Measurements from ENCODE around the gene DBNL.
"Not testable (repeated sequence)": the region's sequence is repeated elsewhere in the genome, so short reads cannot be mapped to it uniquely, and the experiment has no call there.

Gene DBNL

DNA sequence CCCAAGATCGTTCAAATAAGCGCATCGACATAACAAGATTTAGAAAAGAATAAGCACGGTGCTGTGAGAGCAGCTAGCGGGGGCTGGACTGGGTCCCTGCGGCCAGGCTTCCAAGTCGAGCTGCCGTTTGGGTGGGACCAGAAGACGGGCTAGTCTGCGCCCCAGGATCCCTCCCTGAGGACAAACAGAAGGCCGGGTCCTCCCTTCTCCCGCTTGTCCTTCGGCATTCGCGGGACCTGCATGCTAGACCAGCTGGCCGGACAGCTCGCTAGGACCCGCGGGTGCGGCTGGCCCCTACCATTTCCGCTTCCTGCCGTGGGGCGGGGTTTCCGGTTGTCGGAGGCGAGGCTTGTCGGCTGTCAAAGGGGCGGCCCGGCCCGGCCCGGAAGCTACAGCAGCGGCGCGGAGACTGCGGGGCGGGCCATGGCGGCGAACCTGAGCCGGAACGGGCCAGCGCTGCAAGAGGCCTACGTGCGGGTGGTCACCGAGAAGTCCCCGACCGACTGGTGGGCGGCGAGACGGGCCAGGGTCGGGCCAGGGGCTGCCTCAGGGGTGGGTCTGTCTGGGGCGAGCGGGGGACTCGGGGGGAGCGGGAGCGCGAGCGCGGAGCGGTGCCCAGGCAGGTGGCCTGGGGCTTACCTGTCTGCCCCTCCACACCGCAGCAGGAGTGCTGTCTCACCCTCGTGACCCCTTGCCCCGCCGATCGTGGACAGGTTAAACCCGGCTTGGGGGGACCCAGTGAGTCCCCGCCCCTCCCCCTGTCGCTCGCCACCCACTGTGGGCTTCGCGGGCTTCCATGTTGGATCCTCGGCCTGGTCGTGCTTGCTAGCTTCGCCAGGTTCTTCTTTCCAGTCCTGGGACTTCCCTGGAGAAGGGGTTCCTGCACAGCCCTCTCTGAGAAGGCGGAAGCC is at the start of gene DBNL:
DBNL (plus strand) TSS at position 388 of the 911 bp plus-strand sequence; CDS start at position 424, 36 bp downstream.
- peak; percentile 87 for DNase-seq (ENCODE audit: low read depth)

DNA sequence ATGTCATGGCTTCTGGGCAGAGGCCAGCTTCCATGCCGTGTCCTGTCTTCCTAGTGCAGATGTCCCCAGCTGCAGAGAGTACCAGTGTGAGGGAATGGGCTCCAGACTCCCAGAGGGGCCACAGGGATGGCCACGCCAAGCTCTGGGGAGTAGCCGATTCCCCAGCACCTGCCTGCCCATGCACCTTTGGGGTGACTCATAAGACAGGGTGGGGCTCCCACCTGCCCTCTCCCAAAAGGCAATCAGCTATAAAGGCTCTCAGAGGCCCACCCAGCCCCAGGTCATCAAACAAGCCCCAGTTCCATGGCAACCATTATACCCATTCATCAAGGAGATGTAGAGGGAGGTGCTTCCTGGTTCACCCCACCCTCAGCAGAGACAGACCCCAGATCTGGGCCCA is 47.0 kb upstream of the DBNL start, which contains the start of gene SPDYE1:
SPDYE1 (plus strand) TSS at position 366 of the 400 bp plus-strand sequence. CDS start 2,053 bp downstream, outside the sequence.
- DNase-seq (ENCODE audit: low read depth): not testable (repeated sequence)

DNA sequence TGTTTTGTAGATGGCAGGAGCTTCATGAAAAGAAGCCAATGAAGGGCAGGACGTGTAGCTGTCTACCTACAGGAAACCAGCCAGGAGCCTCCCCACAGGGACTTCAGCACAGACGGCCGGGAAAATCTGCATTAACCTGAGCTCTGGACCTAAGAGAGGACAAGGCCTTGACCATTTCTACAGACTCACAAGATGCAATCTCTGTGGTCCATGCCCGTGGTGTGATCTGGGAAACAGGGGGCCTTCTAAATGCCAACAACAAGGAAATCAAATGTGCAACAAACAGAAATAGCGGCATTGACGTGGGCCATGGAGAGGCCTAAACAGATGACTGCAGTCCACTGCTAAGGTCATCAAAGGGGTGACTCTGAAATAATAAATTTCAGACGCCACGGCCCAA is 32.4 kb upstream of the DBNL start:
- not testable (repeated sequence) for DNase-seq (ENCODE audit: low read depth)

DNA sequence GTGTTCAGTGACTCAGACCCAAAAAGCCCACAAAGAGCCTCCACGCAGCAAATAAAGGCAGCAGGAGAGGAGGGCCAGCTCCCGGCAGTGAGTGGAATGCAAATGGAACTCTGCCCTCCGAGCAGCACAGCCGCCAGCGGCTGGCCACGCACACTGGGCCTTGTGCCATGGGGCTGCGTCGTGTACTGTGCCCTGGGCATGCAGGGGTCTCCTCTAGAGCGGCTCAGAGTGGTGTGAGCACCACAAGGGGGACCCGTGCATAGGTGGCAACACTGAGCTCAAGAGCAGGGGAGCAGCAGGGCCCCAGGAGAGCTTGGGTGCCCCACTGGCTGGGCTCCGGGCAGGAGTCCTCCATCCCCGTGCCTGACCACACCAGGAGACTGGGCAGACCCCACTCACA is 29.4 kb upstream of the DBNL start:
- DNase-seq (ENCODE audit: low read depth): not testable (repeated sequence)

DNA sequence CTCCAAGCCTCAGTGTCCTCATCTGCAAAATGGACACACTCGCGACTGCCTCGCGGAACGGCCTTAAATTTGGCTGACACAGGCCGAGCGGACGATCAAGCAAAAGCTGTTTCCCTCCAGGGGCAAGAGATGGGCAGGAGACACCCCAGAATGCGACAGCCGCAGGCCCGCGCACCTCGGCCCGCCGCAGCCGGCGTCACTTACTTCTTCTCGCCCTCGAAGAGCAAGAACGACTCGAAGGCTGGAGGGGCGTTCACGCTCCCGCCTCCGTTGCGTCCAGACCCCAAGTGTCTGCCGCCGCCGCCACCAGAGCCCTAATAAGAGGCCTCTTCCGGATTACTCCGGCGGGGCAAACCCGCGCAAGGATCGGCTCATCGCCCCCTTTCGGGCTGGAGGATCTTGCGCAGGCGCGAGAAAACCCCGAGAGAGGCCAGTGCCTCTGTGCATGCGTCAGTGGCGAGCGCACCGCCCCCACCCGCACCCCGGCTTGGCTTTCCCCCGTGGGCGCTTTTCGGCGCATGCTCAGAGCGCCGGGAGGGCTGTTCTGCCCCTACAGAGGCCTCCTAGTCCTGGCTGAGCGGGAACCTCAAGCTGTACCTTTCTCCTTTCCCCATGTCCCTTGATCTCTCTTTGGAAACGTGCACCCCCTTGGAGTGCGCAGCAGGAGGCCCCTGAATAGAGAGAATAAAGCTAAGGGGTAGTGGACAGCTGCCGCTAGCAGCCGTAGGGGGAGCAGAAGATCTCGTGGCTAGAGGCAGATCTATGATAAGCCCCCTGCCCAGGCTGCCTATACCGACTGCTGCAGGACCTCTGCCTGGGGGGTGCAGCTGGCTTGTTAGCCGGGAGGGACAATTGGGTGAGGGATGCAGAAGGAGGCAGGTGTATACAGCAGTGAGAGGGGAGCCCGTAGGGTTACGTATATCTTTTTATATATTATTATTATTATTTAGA is 25.4 kb upstream of the DBNL start:
- peak; percentile 99 for DNase-seq (ENCODE audit: low read depth)

DNA sequence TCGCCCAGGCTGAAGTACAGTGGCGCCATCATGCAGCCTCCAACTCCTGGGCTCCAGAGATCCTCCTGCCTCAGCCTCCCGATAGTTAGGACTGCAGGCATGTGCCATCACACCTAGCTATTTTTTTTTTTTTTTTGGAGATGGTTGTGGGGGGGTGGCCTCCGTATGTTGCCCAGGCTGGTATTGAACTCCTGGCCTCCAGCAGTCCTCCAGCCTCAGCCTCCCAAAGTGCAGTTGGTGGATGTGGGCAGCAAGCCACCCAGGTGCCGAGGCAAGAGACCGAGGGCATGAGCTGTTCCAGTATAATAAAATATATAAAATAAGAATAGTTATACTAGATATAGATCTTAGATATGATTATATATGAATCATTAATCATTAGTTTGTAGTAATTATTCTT is 24.7 kb upstream of the DBNL start:
- not testable (repeated sequence) for DNase-seq (ENCODE audit: low read depth)

DNA sequence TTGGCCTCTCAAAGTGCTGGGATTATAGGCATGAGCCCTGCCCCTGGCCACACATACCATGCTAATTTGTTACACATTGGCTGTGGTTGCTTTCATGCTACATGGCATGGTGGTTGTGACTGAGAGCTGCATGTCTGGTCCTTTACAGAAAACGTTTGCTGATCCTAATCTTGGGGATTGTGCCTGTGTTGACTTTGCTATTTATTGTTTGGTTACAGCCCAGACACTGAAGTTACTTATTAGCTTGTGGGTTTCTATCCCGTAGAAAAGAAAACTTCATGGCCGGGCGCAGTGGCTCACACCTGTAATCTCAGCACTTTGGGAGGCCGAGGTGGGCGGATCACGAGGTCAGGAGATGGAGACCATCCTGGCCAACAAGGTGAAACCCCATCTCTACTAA is 22.4 kb upstream of the DBNL start:
- not testable (repeated sequence) for DNase-seq (ENCODE audit: low read depth)

DNA sequence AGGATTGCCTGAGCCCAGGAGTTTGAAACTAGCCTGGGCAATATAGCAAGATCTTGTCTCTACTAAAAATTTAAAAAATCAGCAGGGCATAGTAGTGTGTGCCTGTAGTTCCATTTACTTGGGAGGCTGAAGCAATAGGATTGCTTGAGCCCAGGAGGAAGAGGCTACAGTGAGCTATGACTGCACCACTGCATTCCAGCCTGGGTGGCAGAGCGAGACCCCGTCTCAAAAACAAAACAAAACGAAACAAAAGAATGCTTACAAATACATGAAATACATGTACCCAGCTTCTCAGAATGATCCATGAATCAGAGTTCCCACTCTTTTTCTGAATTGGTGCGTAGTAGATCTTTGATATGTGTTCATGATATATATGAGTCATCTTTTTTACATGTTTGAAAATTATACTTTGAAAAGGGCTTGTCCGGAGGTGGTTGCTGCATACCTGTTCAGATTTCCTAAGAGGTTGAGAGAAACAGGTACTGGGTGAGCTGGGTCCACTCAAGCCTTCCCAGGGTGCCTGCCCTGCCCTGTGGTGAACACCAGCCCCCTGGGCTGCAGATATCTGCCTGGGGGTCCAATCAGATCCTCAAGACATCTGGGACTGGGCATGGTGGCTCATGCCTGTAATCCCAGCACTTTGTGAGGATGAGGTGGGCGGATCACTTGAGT is 21.6 kb upstream of the DBNL start:
- not testable (repeated sequence) for DNase-seq (ENCODE audit: low read depth)

DNA sequence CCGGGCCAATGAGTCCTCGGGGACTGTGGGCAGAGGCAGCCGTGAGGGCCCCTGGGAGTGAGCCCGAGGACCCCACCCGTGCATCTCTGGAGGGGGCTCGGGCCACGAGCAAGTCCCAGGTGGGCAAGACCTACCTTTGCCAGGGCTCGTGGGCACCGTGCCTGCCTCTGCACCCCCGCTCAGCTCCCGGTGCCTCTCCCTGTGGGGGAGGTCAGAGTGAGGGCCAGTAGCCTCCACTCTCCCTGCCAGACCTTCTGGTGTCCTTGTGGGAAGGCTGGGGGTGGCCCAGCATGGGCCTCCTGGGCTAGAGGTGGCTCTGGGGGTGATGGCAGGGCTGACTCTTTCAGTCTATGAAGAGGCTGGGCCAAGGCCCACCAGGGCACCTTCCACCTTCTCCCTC is 15.1 kb upstream of the DBNL start:
- DNase-seq (ENCODE audit: low read depth): not testable (repeated sequence)

DNA sequence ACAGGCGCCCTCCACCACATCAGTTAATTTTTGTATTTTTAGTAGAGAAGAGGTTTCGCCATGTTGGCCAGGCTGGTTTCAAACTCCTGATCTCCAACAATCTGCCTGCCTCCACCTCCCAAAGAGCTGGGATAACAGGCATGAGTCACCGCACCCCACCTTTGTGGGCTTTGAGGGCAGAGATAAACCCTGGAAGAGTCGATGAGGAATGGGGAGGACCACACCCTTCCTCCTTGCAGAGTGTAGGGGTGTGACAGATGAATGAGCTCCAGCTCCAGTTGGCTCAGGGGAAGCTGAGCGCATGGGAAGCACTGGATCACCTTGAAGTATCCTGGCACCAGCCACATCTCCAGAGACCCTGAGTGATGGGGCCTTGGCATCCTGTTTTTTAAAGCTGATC is 14.5 kb upstream of the DBNL start:
- not testable (repeated sequence) for DNase-seq (ENCODE audit: low read depth)

DNA sequence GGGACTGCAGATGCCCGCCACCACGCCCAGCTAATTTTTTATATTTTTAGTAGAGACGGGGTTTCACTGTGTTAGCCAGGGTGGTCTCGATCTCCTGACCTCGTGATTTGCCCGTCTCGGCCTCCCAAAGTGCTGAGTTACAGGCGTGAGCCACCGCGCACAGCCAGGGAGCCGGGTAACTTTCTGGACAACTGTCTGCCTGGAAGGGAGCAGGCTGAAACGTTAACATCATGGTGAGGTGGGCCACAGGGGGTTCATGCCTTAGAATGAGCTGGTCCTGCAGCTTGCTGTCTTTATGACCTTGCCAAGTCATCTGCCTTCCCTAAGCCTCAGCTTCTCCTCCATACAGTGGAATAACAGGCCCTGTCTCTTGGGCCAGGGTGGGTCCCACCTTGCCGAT is 13.2 kb upstream of the DBNL start:
- DNase-seq (ENCODE audit: low read depth): not testable (repeated sequence)

DNA sequence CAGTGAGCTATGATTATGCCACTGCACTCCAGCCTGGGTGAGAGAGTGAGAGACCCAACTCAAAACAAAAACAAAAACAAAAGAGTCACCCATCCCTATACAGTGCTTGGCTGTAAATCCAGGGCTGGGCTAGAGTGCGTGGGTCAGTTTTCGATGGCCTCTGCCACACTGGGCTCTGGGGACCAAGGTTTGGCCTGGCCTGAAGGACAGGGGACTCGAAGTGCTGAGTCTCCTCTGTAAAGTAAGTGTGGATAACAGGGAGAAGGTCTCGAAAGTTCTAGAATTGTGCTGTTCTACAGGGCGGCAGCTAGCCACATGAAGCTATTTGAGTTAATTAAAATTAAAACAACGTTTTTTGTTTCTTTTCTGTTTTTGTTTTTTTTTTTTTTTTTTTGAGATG is 12.5 kb upstream of the DBNL start:
- not testable (repeated sequence) for DNase-seq (ENCODE audit: low read depth)

DNA sequence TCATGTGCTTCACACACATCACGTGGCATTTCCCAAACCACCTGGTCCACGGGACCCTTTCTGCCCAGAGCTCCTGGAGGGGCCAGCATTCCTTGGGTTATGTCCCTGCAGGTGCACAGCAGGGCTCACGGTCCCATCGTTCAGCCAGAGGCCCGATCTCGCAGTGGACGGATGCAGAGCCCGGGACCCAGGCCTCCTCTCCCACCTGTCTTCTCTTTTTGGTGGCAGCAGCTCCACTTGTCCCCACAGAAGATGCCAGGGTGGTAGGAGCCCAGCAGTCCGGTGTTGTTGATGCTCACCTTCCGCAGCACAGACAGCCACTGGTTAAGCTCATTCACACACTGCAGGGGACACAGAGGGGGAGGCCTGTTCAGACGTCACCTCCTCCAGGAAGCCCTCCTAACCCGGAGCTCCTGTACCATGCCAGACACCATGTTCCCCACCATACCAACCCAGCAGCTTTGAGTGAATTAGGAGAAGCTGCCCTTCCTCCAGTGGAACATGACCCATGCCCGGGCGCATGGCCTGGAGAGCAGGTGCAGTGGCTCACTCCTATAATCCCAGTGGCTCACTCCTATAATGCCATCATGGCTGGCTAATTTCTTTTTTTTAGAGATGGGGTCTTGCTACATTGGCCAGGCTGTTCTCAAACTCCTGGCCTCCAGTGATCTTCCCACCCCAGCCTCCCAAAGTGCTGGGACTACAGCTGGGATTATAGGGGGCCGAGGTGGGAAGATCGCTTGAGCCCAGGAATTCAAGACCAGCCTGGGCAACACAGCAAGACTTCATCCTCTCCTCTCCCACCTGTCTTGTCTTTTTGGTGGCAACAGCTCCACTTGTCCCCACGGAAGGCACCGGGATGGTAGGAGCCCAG is 10.3 kb upstream of the DBNL start:
- not testable (repeated sequence) for DNase-seq (ENCODE audit: low read depth)

DNA sequence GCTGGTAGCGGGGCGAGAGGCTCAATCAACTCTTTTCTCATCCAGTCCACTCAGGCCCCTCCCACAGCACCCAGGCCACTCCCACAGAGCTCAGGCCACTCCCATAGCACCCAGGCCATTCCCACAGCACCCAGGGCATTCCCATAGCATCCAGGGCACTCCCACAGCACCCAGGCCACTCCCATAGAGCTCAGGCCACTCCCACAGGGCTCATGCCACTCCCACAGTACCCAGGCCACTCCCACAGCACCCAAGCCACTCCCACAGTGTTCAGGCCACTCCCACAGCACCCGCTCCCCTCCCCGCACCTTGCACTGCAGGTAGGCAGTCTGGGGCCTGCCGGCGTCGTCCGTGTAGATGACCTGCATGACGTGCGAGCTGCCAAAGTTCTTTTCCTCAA is 8.1 kb upstream of the DBNL start:
- not testable (repeated sequence) for DNase-seq (ENCODE audit: low read depth)

DNA sequence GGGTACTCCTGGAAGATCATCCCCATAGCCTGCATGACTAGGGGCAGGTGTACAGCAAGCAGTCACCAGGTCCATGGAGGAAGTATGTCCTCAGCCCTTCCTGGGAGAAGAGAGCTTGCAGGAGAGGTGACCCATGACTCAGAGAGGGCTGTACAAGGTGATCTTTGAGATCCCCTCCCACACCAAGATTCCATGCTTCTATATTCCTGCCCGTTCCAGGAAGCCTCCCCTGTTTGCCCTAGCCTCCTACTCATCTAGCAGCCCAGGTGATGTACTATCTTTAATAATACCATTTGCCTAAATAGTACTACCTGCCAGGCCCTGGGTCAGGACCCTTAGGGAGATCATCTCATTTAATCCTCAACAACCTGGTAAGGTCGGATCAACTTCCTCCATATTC is 6.6 kb upstream of the DBNL start:
- DNase-seq (ENCODE audit: low read depth): not testable (repeated sequence)

DNA sequence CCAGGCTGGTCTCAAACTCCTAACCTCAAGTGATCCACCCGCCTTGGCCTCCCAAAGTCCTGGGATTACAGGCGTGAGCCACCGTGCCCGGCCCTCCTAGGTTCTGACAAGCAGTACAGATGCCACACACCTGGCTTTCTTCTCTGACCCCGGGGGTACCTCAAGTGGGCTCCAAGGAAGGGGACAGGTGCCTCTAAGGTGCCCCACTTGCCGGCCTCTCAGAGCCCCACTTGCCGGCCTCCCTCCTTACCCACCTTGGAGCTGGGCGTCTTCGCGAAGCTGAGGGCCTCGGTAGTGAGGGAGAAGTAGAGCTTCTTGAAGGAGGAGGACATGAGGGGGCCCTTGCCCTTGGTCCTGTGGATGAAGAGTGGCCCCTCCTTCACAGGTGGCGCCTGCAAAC is 5.9 kb upstream of the DBNL start:
- not testable (repeated sequence) for DNase-seq (ENCODE audit: low read depth)

DNA sequence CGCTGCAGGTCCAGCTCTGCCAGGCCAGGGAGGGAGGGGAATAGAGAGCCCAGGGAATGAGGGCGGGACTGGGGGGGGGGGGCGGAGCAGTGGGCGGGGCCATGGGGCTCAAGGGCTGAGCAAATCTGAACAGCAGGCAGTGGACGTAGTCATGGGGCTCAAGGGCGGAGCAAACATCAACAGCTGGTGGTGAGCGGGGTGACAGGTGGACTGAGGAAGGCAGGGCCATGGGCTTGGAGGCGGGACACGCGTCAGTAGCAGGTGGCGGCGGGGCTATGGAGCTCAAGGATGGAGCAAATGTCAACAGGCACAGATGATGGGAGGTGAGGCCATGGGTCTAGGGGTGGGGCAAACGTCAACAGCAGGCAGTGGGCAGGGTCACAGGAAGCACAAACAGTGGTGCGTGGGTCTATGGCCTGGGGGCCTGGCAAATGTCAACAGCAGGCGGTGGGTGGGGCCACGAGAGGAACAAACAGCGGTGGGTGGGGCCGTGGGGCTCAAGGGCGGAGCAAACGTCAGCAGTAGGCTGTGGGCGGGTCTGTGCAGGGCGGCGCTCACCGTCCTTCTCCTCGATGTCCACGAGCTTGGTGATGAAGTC is 5.4 kb upstream of the DBNL start:
- peak; percentile 50 for DNase-seq (ENCODE audit: low read depth)

DNA sequence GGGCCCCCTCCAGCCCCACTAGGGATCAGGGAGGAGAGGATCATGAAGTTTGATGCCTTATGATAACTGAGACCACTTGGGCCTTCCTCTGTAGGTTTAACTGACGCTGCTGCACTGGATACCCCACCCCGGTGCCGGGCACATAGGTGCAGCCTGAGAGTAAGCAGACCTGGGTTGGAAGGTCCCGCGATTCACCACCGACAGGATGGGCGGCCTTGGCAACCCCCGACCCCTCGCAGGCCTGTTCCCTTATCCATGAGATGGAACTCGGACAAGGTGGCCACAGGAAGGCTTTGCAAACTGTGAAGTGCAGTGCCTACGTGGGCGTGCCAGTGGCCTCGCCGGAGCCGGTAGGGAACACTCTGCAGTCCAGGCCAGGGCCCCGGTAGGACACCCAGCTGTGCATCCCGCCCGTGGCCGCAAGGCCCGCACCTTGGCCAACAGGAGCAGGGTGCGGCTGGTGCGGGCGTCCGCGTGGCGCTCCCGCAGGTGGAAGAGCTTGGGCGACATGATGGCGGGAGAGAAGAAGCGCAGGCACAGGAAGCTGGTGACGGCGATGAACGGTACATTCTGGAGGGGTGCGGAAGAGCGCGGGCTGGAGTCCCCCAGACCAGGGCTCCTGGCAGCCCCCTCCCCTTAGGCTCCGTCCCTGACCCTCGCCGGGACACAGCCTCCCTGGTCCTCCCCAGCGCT is 4.6 kb upstream of the DBNL start:
- not testable (repeated sequence) for DNase-seq (ENCODE audit: low read depth)

DNA sequence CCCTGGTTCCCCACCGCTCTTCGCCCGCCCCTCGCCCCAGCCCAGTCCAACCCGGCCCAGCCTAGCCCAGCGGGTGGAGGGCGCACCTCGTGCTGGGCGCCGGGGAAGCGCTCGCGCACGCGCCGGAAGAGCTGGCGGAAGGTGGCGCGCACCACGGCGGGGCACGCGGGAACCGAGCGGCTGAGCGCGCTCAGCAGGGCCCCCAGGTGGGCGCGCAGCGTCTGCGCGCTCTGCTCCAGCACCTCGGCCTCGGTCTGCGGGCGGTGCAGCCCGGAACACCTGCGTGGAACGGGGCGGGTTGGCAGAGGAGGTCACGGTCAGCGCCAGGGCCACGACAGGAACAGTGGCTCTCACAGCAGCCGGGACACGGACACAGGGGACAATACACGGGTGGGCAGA is 4.0 kb upstream of the DBNL start:
- not testable (repeated sequence) for DNase-seq (ENCODE audit: low read depth)

DNA sequence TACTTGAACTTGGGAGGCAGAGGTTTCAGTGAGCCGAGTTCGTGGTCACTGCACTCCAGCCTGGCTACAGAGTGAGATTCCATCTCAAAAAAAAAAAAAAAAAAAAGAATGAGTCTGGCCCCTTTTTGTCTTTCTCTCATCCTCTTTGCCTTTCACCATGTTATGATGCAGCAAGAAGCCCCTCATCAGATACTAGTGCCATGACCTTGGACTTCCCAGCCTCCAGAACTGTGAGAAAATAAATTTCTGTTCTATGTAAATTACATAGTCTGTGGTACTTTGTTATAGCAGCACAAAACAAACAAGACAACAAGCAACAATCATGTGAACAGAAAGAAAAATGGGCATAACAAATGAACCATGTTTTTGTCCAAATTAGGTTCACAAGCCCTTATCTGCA is 2.3 kb upstream of the DBNL start:
- no peak for DNase-seq (ENCODE audit: low read depth)
